Neutrophil (primary cell): ENCODE measurements around the gene AAK1.

Experiments used
- H3K27ac ChIP-seq: fragments of 200-600 bp; sonication (generic); 2 replicates; pipeline ENCODE4 v1.5.1; 2016; ENCODE audit warnings: mild to moderate bottlenecking, moderate library complexity
- H3K27me3 ChIP-seq: fragments of 200-600 bp; sonication (generic); 2 replicates; pipeline ENCODE4 v1.6.0; 2016; ENCODE audit warnings: mild to moderate bottlenecking
- H3K36me3 ChIP-seq: fragments of 200-600 bp; sonication (generic); 2 replicates; pipeline ENCODE4 v1.5.1; 2017
- H3K4me1 ChIP-seq, 2 experiments: fragments of 200-600 bp in 1 of 2; sonication (generic) in 1 of 2; 1 replicate in 1 of 2; 2 replicates in 1 of 2; pipeline versions ENCODE4 v1.5.1 to v1.6.1; 2013 to 2016; ENCODE audit warnings: low read depth in 1 of 2, low read length in 1 of 2, mild to moderate bottlenecking in 1 of 2, moderate library complexity in 1 of 2; ENCODE audit not compliant: control insufficient read depth in 1 of 2, insufficient read depth in 1 of 2
- H3K4me3 ChIP-seq, 2 experiments: fragments of 200-600 bp in 1 of 2; sonication (generic) in 1 of 2; 1 replicate in 1 of 2; 2 replicates in 1 of 2; pipeline ENCODE4 v1.5.1; 2013 to 2016; ENCODE audit warnings: low read depth in 1 of 2, low read length in 1 of 2, mild to moderate bottlenecking in 1 of 2, moderate library complexity in 1 of 2
- H3K9me3 ChIP-seq: fragments of 200-600 bp; sonication (generic); 2 replicates; pipeline ENCODE4 v1.5.1; 2016
- CTCF ChIP-seq: fragments of 200-600 bp; sonication (generic); IDR thresholded peaks from 2 replicates; pipeline ENCODE4 v1.5.1; 2016; ENCODE audit warnings: antibody characterized with exemption

The AAK1 gene

GRCh38 chr2:69631402-69631801 lies 12.1 kb downstream of the AAK1 start:
- Histone ChIP-seq H3K27ac (peak overlapping the region; percentile 39), H3K4me1 (peaks cover 37 to 50% of the 10 kb centered on the region in 2 experiments), H3K27me3 (no peaks in the 10 kb centered on the region), H3K9me3 (no peaks in the 10 kb centered on the region), H3K36me3 (no peaks in the 10 kb centered on the region), H3K4me3 (no peak overlapping the region)
- TF ChIP-seq CTCF: no peak

GRCh38 chr2:69629921-69630608 lies 13.5 kb downstream of the AAK1 start:
- no peaks in the 10 kb centered on the region for H3K36me3 ChIP-seq
- no peak overlapping the region for H3K27ac ChIP-seq
- H3K4me3 ChIP-seq: no peak overlapping the region
- H3K27me3 ChIP-seq: no peaks in the 10 kb centered on the region
- H3K4me1 ChIP-seq: peaks cover 45 to 57% of the 10 kb centered on the region in 2 experiments
- no peak for TF ChIP-seq CTCF
- H3K9me3 ChIP-seq: no peaks in the 10 kb centered on the region

GRCh38 chr2:69628325-69629021 lies 15.1 kb downstream of the AAK1 start:
- TF ChIP-seq CTCF: no peak
- peak overlapping the region; percentile 48 for H3K27ac ChIP-seq
- H3K4me3 ChIP-seq: no peak overlapping the region
- H3K36me3 ChIP-seq: no peaks in the 10 kb centered on the region
- no peaks in the 10 kb centered on the region for H3K27me3 ChIP-seq
- peaks cover 48 to 55% of the 10 kb centered on the region in 2 experiments for H3K4me1 ChIP-seq
- no peaks in the 10 kb centered on the region for H3K9me3 ChIP-seq

- Histone ChIP-seq H3K4me3 (peak overlapping the region in 1 of 2 experiments; percentile 1), H3K4me1 (peaks cover 39 to 44% of the 10 kb centered on the region in 2 experiments), H3K36me3 (no peaks in the 10 kb centered on the region), H3K27ac (peak overlapping the region; percentile 56), H3K9me3 (no peaks in the 10 kb centered on the region), H3K27me3 (no peaks in the 10 kb centered on the region)
- TF ChIP-seq CTCF: no peak
These were observed 18.3 kb downstream of the AAK1 start for GRCh38 chr2:69625078-69625795.

GRCh38 chr2:69624611-69625010 lies 18.9 kb downstream of the AAK1 start:
- no peak for TF ChIP-seq CTCF
- Histone ChIP-seq H3K36me3 (no peaks in the 10 kb centered on the region), H3K4me3 (peak overlapping the region in 1 of 2 experiments; percentile 1), H3K9me3 (no peaks in the 10 kb centered on the region), H3K27ac (peak overlapping the region; percentile 56), H3K4me1 (peaks cover 45 to 50% of the 10 kb centered on the region in 2 experiments), H3K27me3 (no peaks in the 10 kb centered on the region)
